GM21360 (cell line): Measurements from ENCODE around the gene TOMM5.

ENCODE experiments used
- ATAC-seq: cut with Tn5 transposase; IDR thresholded peaks from one replicate; pipeline ENCODE4 v1.9.1; 2021; ENCODE audit warnings: mild to moderate bottlenecking, moderate library complexity; ENCODE audit not compliant: unreplicated experiment

The TOMM5 gene

GRCh38 chr9:37564916-37565315, 27.5 kb downstream of the TOMM5 start:
- no peak for ATAC-seq

GRCh38 chr9:37563806-37564513, 28.4 kb downstream of the TOMM5 start:
- ATAC-seq: no peak

GRCh38 chr9:37562826-37563225, 29.6 kb downstream of the TOMM5 start:
- no peak for ATAC-seq

- no peak for ATAC-seq
These were observed 30.7 kb downstream of the TOMM5 start for GRCh38 chr9:37561682-37562081.

GRCh38 chr9:37559855-37560592, 32.4 kb downstream of the TOMM5 start:
- no peak for ATAC-seq

- no peak for ATAC-seq
These were observed 33.3 kb downstream of the TOMM5 start for GRCh38 chr9:37559125-37559524.

- ATAC-seq: no peak
These were observed 36.6 kb downstream of the TOMM5 start for GRCh38 chr9:37555786-37556185.

- no peak for ATAC-seq
These were observed 38.1 kb downstream of the TOMM5 start for GRCh38 chr9:37554318-37554717.

- ATAC-seq: no peak
These were observed 40.5 kb downstream of the TOMM5 start for GRCh38 chr9:37551888-37552287.

- ATAC-seq: no peak
These were observed 40.9 kb downstream of the TOMM5 start for GRCh38 chr9:37551468-37551867.

- no peak for ATAC-seq
These were observed 41.6 kb downstream of the TOMM5 start for GRCh38 chr9:37550781-37551180.

- no peak for ATAC-seq
These were observed 42.9 kb downstream of the TOMM5 start for GRCh38 chr9:37549527-37549926.

GRCh38 chr9:37547328-37547878, 45.0 kb downstream of the TOMM5 start:
- no peak for ATAC-seq

GRCh38 chr9:37543468-37543867, 48.9 kb downstream of the TOMM5 start:
- ATAC-seq: no peak

GRCh38 chr9:37542895-37543294, 49.5 kb downstream of the TOMM5 start:
- ATAC-seq: no peak

- no peak for ATAC-seq
These were observed 49.9 kb downstream of the TOMM5 start for GRCh38 chr9:37542488-37542887.

- no peak for ATAC-seq
These were observed 50.9 kb downstream of the TOMM5 start for GRCh38 chr9:37541465-37541864.

- ATAC-seq: no peak
These were observed 51.8 kb downstream of the TOMM5 start for GRCh38 chr9:37540634-37541033.

GRCh38 chr9:37539634-37540033, 52.8 kb downstream of the TOMM5 start:
- ATAC-seq: no peak
